HL-60 (cell line): ENCODE data around the gene TMEM242.

Experiments
- DNase-seq, 2 experiments: peaks; one replicate each; pipeline ENCODE4 v3.0.0-alpha.2; 2010 to 2020; ENCODE audit warnings: low read depth in 1 of 2, low spot score in 1 of 2
- H3K27ac ChIP-seq: fragments of 250-450 bp; sonication (Bioruptor Pico); replicated peaks from 2 replicates; pipeline ENCODE4 v1.5.1; 2020; ENCODE audit warnings: mild to moderate bottlenecking, moderate library complexity
- H3K27me3 ChIP-seq: fragments of 250-450 bp; sonication (Bioruptor Pico); 2 replicates; pipeline ENCODE4 v1.5.1; 2021; ENCODE audit warnings: mild to moderate bottlenecking, moderate library complexity; ENCODE audit not compliant: insufficient read depth, poor library complexity, severe bottlenecking
- H3K4me3 ChIP-seq: replicated peaks from 2 replicates; pipeline ENCODE4 v1.5.1; 2011; ENCODE audit warnings: mild to moderate bottlenecking, control low read depth, low read length; ENCODE audit not compliant: insufficient read depth
- CTCF ChIP-seq: IDR thresholded peaks from one replicate; pipeline ENCODE4 v1.5.1; 2011; ENCODE audit warnings: low read length, control low read depth, inconsistent platforms; ENCODE audit not compliant: insufficient read depth
- GABPA ChIP-seq: IDR thresholded peaks from 2 replicates; pipeline ENCODE4 v1.6.1; 2012; ENCODE audit warnings: low read depth
- POLR2AphosphoS5 ChIP-seq: IDR thresholded peaks from 2 replicates; pipeline ENCODE4 v1.6.1; 2012; ENCODE audit warnings: low read depth
- REST ChIP-seq: IDR thresholded peaks from 2 replicates; pipeline ENCODE4 v1.6.1; 2012; ENCODE audit warnings: low read depth; ENCODE audit not compliant: insufficient replicate concordance
- SPI1 ChIP-seq: IDR thresholded peaks from 2 replicates; pipeline ENCODE4 v1.6.1; 2012; ENCODE audit warnings: low read depth, mild to moderate bottlenecking, borderline replicate concordance

The TMEM242 gene

GRCh38 chr6:157251586-157252247 lies 71.6 kb downstream of the TMEM242 start:
- DNase-seq = no peak
- no peaks in the 10 kb centered on the region for H3K27me3 ChIP-seq
- no peak for TF ChIP-seq REST
- TF ChIP-seq SPI1 = no peak
- no peak for TF ChIP-seq POLR2AphosphoS5
- no peak for TF ChIP-seq CTCF
- TF ChIP-seq GABPA = no peak
- H3K4me3 ChIP-seq = no peak overlapping the region
- H3K27ac ChIP-seq = no peak overlapping the region

- H3K27me3 ChIP-seq = no peaks in the 10 kb centered on the region
- H3K4me3 ChIP-seq = no peak overlapping the region
- TF ChIP-seq CTCF = no peak
- TF ChIP-seq POLR2AphosphoS5 = no peak
- TF ChIP-seq REST = no peak
- no peak for TF ChIP-seq SPI1
- no peak for TF ChIP-seq GABPA
- H3K27ac ChIP-seq = no peak overlapping the region
- no peak for DNase-seq
Observed at GRCh38 chr6:157249826-157250225, 73.5 kb downstream of the TMEM242 start.

GRCh38 chr6:157248264-157248663 lies 75.1 kb downstream of the TMEM242 start:
- Histone ChIP-seq H3K4me3 (no peak overlapping the region), H3K27ac (no peak overlapping the region), H3K27me3 (no peaks in the 10 kb centered on the region)
- DNase-seq = no peak
- TF ChIP-seq CTCF = no peak
- no peak for TF ChIP-seq GABPA
- TF ChIP-seq POLR2AphosphoS5 = no peak
- no peak for TF ChIP-seq SPI1
- TF ChIP-seq REST = no peak
